K562 (cell line): ENCODE results near the gene E2F1. TPM values are rescaled to one million over a fixed set of nuclear protein-coding genes. Genes with fewer than 3 reads are reported as not detected.

ENCODE experiments used
- ATAC-seq: fragments of 200-7000 bp; cut with Tn5 transposase; 3 replicates; pipeline ENCODE4 v1.9.1; 2020; ENCODE audit warnings: moderate library complexity
- BruUV-seq: library from RNA; stranded (reverse); fragments of 400-500 nt; replicated peaks from 2 replicates; lab custom pipeline; 2021; lab: Mats Ljungman, UMichigan
- CTCF ChIA-PET: fragments of 300-600 bp; formaldehyde crosslinking; extraction: SDS; loops from one replicate; lab custom pipeline; 2021; ENCODE audit warnings: low intra/inter-chr PET ratio; lab: Yijun Ruan, JAX
- POLR2A ChIA-PET: fragments of 300-600, 350-650 bp; sonication (Branson Sonifier 250); formaldehyde crosslinking; extraction: SDS; loops from one replicate; lab custom pipeline; 2021; ENCODE audit warnings: antibody characterized with exemption, inconsistent platforms; lab: Yijun Ruan, JAX
- DNase-seq, 4 experiments: peaks; one replicate each; pipeline versions ENCODE4 v3.0.0 to v3.0.0-alpha.2; 2011 to 2018; ENCODE audit warnings: low spot score in 3 of 4, mixed read lengths in 3 of 4; ENCODE audit errors: extremely low read depth in 1 of 4
- FAIRE-seq: peaks from 2 replicates; lab custom pipeline; 2011; peaks lifted over from hg19 to GRCh38; lab: Jason Lieb, UNC
- H2AFZ ChIP-seq: 2 replicates; pipeline ENCODE4 v1.6.0; 2011; ENCODE audit warnings: low read depth, low read length, control low read depth, inconsistent platforms
- H3K27ac ChIP-seq: fragments of 200-600 bp; 3 replicates; pipeline ENCODE4 v1.8.0; 2011; ENCODE audit warnings: low read depth, mild to moderate bottlenecking, control low read depth, inconsistent platforms, low read length, moderate library complexity, mixed read lengths; ENCODE audit errors: extremely low read depth
- H3K27me3 ChIP-seq, 2 experiments: fragments of 300-600 bp in 1 of 2; 2 replicates in 1 of 2; 3 replicates in 1 of 2; pipeline versions ENCODE4 v1.6.0 to v1.8.0; 2011; ENCODE audit warnings: inconsistent platforms in 2 of 2, low read length in 2 of 2, mild to moderate bottlenecking in 1 of 2, mixed read lengths in 1 of 2, moderate library complexity in 1 of 2; ENCODE audit not compliant: control insufficient read depth in 2 of 2, insufficient read depth in 2 of 2
- H3K36me3 ChIP-seq: fragments of 300-600 bp; 3 replicates; pipeline ENCODE4 v1.8.0; 2011; ENCODE audit warnings: mild to moderate bottlenecking, low read length, inconsistent platforms; ENCODE audit not compliant: control insufficient read depth, insufficient read depth
- H3K4me1 ChIP-seq, 2 experiments: fragments of 200-600 bp in 1 of 2; replicated peaks in 1 of 2; 2 replicates in 1 of 2; 3 replicates in 1 of 2; pipeline versions ENCODE4 v1.5.1 to v1.8.0; 2011; ENCODE audit warnings: inconsistent platforms in 2 of 2, low read length in 2 of 2, mild to moderate bottlenecking in 1 of 2, mixed read lengths in 1 of 2, moderate library complexity in 1 of 2; ENCODE audit not compliant: control insufficient read depth in 2 of 2, insufficient read depth in 2 of 2
- H3K4me2 ChIP-seq: 2 replicates; pipeline ENCODE4 v1.6.1; 2011; ENCODE audit warnings: low read length, control low read depth, inconsistent platforms, mixed read lengths; ENCODE audit not compliant: insufficient read depth
- H3K4me3 ChIP-seq: fragments of 200-600 bp; sonication (generic), shearing (Covaris generic); 2 replicates; pipeline ENCODE4 v1.5.1; 2016; ENCODE audit warnings: control low read depth, inconsistent platforms
- H3K79me2 ChIP-seq: fragments of 200-600 bp; 3 replicates; pipeline ENCODE4 v1.8.0; 2011; ENCODE audit warnings: low read length, inconsistent platforms; ENCODE audit not compliant: control insufficient read depth, insufficient read depth
- H3K9ac ChIP-seq, 2 experiments: 2 replicates each; pipeline versions ENCODE4 v1.6.0 to v1.6.1; 2011; ENCODE audit warnings: low read depth in 2 of 2, low read length in 2 of 2, control low read depth in 1 of 2, inconsistent platforms in 1 of 2, mild to moderate bottlenecking in 1 of 2, mixed read lengths in 1 of 2; ENCODE audit not compliant: insufficient read depth in 1 of 2
- H3K9me1 ChIP-seq: one replicate; pipeline ENCODE4 v1.6.0; 2011; ENCODE audit warnings: inconsistent platforms, mild to moderate bottlenecking, low read length, moderate library complexity; ENCODE audit not compliant: control insufficient read depth, insufficient read depth
- H3K9me3 ChIP-seq: replicated peaks from 2 replicates; pipeline ENCODE4 v1.5.1; 2011; ENCODE audit warnings: low read depth, low read length, inconsistent platforms; ENCODE audit not compliant: control insufficient read depth, insufficient read depth
- H4K20me1 ChIP-seq: replicated peaks from 2 replicates; pipeline ENCODE4 v1.6.1; 2011; ENCODE audit warnings: low read length, inconsistent platforms, mixed read lengths; ENCODE audit not compliant: control insufficient read depth, insufficient read depth
- CREB1 ChIP-seq, 2 experiments: sonication (generic) in 1 of 2; formaldehyde crosslinking in 1 of 2; IDR thresholded peaks; 2 replicates each; pipeline versions ENCODE4 v1.6.1 to v1.8.0; 2012 to 2022; ENCODE audit warnings: inconsistent platforms in 1 of 2, mild to moderate bottlenecking in 1 of 2, missing genetic modification reagents in 1 of 2, moderate library complexity in 1 of 2
- DDX20 ChIP-seq: fragments of 450-650 bp; IDR thresholded peaks from 2 replicates; pipeline ENCODE4 v1.6.1; 2016; ENCODE audit warnings: missing genetic modification characterization, low read depth, mild to moderate bottlenecking, missing compliant biosample characterization, moderate library complexity
- DMBX1 ChIP-seq: fragments of 250-450 bp; sonication (Bioruptor Pico); IDR thresholded peaks from 2 replicates; pipeline ENCODE4 v1.8.0; 2022; ENCODE audit warnings: inconsistent platforms, mild to moderate bottlenecking, moderate library complexity, borderline replicate concordance
- HES1 ChIP-seq: fragments of 450-650 bp; IDR thresholded peaks from 2 replicates; pipeline ENCODE4 v1.6.1; 2016; ENCODE audit warnings: low read depth, mild to moderate bottlenecking, moderate library complexity
- JUND ChIP-seq, 2 experiments: IDR thresholded peaks; 2 replicates in 1 of 2; 3 replicates in 1 of 2; pipeline ENCODE4 v1.6.1; 2011; ENCODE audit warnings: borderline replicate concordance in 2 of 2, low read depth in 2 of 2, low read length in 2 of 2, improper control_type of control experiment in 1 of 2, missing biosample characterization in 1 of 2, missing genetic modification characterization in 1 of 2, missing genetic modification reagents in 1 of 2
- KLF1 ChIP-seq: fragments of 450-650 bp; IDR thresholded peaks from 2 replicates; pipeline ENCODE4 v1.6.1; 2016; ENCODE audit warnings: missing genetic modification characterization, missing compliant biosample characterization
- MTA1 ChIP-seq: fragments of 450-650 bp; IDR thresholded peaks from 2 replicates; pipeline ENCODE4 v1.6.1; 2017; ENCODE audit warnings: borderline replicate concordance
- MTA2 ChIP-seq: fragments of 450-650 bp; IDR thresholded peaks from 2 replicates; pipeline ENCODE4 v1.6.1; 2016; ENCODE audit warnings: low read depth
- PHB2 ChIP-seq: fragments of 450-650 bp; IDR thresholded peaks from 2 replicates; pipeline ENCODE4 v1.6.1; 2017; ENCODE audit warnings: low read depth
- ZNF507 ChIP-seq: conservative IDR thresholded peaks from 2 replicates; pipeline ENCODE4 v1.6.1; 2017; ENCODE audit warnings: missing genetic modification characterization, missing compliant biosample characterization
- ZNF639 ChIP-seq, 2 experiments: fragments of 200-800 bp in 1 of 2; sonication (Bioruptor generic) in 1 of 2; sonication (generic) in 1 of 2; formaldehyde crosslinking in 1 of 2; IDR thresholded peaks in 1 of 2; conservative IDR thresholded peaks in 1 of 2; 2 replicates each; pipeline versions ENCODE4 v1.5.0 to v1.6.1; 2016 to 2020; ENCODE audit warnings: missing compliant biosample characterization in 1 of 2, missing genetic modification characterization in 1 of 2, missing genetic modification reagents in 1 of 2
- ZNF668 ChIP-seq: fragments of 250-450 bp; sonication (Bioruptor Pico); IDR thresholded peaks from 2 replicates; pipeline ENCODE4 v1.8.0; 2022; ENCODE audit warnings: mild to moderate bottlenecking, inconsistent platforms
- WGBS: fragments of 100-300 bp; shearing (Covaris generic); methylation state at CpG from one replicate; pipeline ENCODE4 v1.1.6; 2016; ENCODE audit warnings: low coverage, mixed read lengths; ENCODE audit not compliant: insufficient coverage; ENCODE audit errors: missing lambda C conversion rate; 5-methylcytosine and 5-hydroxymethylcytosine counted together
- in situ Hi-C: fragments of 300-500 bp; cut with MboI; formaldehyde crosslinking; loops from 4 replicates; pipeline ENCODE4 v1.15.0; 2018; ENCODE audit warnings: inconsistent platforms, mixed read lengths
- intact Hi-C: fragments of 100-400 bp; cut with micrococcal nuclease; formaldehyde crosslinking; loops from 2 replicates; pipeline ENCODE4 v1.14.2; 2022
- polyA plus RNA-seq, 8 experiments: library from polyadenylated mRNA; depleted of rRNA in 4 of 8; stranded (reverse) in 5 of 8; unstranded in 3 of 8; fragments of >200 nt; fragmentation: Nextera tagmentation in 2 of 8; fragmentation: Illumina TruSeq in 1 of 8; extraction: Ambion mirVana in 2 of 8; extraction: Trizol in 1 of 8; gene quantifications; 2 replicates each; pipeline versions ENCODE4 v1.2.1 to v1.2.3, GENCODE V29; 2011 to 2014; ENCODE audit warnings: inconsistent platforms in 1 of 8, missing spikeins in 1 of 8
- total RNA-seq, 7 experiments: library from RNA; depleted of rRNA in 6 of 7; stranded (reverse); fragments of >200 nt in 6 of 7; fragmentation: Illumina TruSeq in 2 of 7; extraction: Trizol in 2 of 7; gene quantifications; 2 replicates each; pipeline versions ENCODE4 v1.2.1 to v1.2.3, GENCODE V29; 2011 to 2021; ENCODE audit warnings: low replicate concordance in 1 of 7
- TF ChIP-seq, protein P1 (sequence below): fragments of 250-450 bp; sonication (Bioruptor Pico); IDR thresholded peaks from 2 replicates; pipeline ENCODE4 v1.9.0; 2021; ENCODE audit warnings: mild to moderate bottlenecking
- TF ChIP-seq, protein P2 (sequence below): fragments of 450-650 bp; IDR thresholded peaks from 2 replicates; pipeline ENCODE4 v1.6.1; 2017; ENCODE audit warnings: antibody characterized with exemption, mild to moderate bottlenecking

E2F1 gene
- total and polyA plus RNA-seq, 9 of the 15 experiments (the other 6 are each of a cell fraction or from before 2014, with no cell fraction given), result 0.14 to 30.6 (median 13.1) TPM

DNA sequence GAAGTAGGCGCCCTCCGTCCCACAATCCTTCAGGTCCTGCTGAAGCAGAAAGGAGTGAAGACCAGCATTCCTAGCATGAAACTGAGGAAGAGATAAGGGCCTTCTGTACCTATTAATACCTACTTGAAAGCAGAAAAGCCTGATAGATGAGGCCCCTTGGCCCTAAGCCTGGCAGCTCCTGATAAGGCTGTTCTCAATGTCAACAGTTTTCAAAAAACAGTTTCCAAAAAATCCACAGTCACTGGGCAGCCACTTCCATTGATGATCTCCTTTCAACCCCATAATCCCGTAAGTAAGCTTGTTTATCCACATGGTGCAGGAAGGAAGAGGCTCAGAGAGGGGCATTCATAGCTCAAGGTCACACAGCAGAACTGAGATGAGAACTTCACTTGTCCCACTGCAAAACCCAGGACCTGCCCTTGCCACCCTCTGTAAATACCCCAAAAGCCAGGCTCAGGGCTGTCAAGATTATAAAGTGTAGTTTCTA lies 2.8 kb upstream of the E2F1 start:
- 12% methylated on average over 3 of the region's 3 CpGs for WGBS
- Histone ChIP-seq H3K27me3 (no peaks in the 10 kb centered on the region), H3K4me3 (no peak overlapping the region), H3K27ac (peak overlapping the region; percentile 51), H3K9me1 (no peaks in the 10 kb centered on the region), H3K4me1 (peaks cover 40 to 53% of the 10 kb centered on the region in 2 experiments), H2AFZ (no peak overlapping the region), H3K79me2 (peaks cover 17% of the 10 kb centered on the region), H3K9ac (no peak overlapping the region; a peak in 1 of 4 replicates), H3K4me2 (peak overlapping the region; percentile 56; the same call in 1 of the 2 replicates), H4K20me1 (peaks cover 14% of the 10 kb centered on the region; the same call in 1 of the 2 replicates), H3K36me3 (peaks cover 4% of the 10 kb centered on the region; the same call in 1 of the 3 replicates), H3K9me3 (no peaks in the 10 kb centered on the region)
- intact Hi-C loops, result loop anchor here (5.0 kb wide), 2 partner anchors 43 to 123 kb away; partner anchors contain the start of genes CHMP4B and ZNF341
- ATAC-seq (no peak), DNase-seq (peak; percentile 47 to 84 (median 58)), FAIRE-seq (peak; percentile 85)
- BruUV-seq, result no TSS peak
- CTCF ChIA-PET, result no interaction called here
- in situ Hi-C loops, result no loop called here
- POLR2A ChIA-PET, result interaction anchor here (1.1 to 1.3 kb wide), 2 partner anchors 17 to 71 kb away, joined by 3 read pairs; no protein-coding TSS in a partner anchor
- TF ChIP-seq MTA1 (peak; percentile 61; the same call in 1 of the 2 replicates), DMBX1 (CRISPR knock-in tag) (peak; percentile 67; the same call in 1 of the 2 replicates), JUND (IDR thresholded peaks at IDR 0.05; ENCODE audit: borderline replicate concordance, low read depth, low read length) (peak; percentile 58; the same call in 1 of the 2 replicates), JUND (tag; IDR thresholded peaks at IDR 0.05; ENCODE audit: borderline replicate concordance, low read depth, low read length) (peak; percentile 11; the same call in 1 of the 3 replicates), MTA2 (peak; percentile 83), ZNF507 (tag) (no peak), PHB2 (peak; percentile 63; the same call in 1 of the 2 replicates), HES1 (peak; percentile 76), KLF1 (tag) (no peak), ZNF639 (CRISPR knock-in tag; conservative IDR thresholded peaks at IDR 0.05 in 1 of 2, IDR thresholded peaks at IDR 0.05 in 1 of 2) (peak in 1 of 2 experiments; percentile 75; a peak in 1 of 4 replicates), CREB1 (IDR thresholded peaks at IDR 0.05) (peak; percentile 45; the same call in 1 of the 2 replicates), CREB1 (CRISPR knock-in tag; IDR thresholded peaks at IDR 0.05) (no peak), DDX20 (no peak), ZNF668 (0 out of 2 replicates have a peak, but pooled peaks have one; percentile 15)
- TF ChIP-seq, protein P1, sequence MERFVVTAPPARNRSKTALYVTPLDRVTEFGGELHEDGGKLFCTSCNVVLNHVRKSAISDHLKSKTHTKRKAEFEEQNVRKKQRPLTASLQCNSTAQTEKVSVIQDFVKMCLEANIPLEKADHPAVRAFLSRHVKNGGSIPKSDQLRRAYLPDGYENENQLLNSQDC (CRISPR knock-in tag), result no peak
- TF ChIP-seq, protein P2, sequence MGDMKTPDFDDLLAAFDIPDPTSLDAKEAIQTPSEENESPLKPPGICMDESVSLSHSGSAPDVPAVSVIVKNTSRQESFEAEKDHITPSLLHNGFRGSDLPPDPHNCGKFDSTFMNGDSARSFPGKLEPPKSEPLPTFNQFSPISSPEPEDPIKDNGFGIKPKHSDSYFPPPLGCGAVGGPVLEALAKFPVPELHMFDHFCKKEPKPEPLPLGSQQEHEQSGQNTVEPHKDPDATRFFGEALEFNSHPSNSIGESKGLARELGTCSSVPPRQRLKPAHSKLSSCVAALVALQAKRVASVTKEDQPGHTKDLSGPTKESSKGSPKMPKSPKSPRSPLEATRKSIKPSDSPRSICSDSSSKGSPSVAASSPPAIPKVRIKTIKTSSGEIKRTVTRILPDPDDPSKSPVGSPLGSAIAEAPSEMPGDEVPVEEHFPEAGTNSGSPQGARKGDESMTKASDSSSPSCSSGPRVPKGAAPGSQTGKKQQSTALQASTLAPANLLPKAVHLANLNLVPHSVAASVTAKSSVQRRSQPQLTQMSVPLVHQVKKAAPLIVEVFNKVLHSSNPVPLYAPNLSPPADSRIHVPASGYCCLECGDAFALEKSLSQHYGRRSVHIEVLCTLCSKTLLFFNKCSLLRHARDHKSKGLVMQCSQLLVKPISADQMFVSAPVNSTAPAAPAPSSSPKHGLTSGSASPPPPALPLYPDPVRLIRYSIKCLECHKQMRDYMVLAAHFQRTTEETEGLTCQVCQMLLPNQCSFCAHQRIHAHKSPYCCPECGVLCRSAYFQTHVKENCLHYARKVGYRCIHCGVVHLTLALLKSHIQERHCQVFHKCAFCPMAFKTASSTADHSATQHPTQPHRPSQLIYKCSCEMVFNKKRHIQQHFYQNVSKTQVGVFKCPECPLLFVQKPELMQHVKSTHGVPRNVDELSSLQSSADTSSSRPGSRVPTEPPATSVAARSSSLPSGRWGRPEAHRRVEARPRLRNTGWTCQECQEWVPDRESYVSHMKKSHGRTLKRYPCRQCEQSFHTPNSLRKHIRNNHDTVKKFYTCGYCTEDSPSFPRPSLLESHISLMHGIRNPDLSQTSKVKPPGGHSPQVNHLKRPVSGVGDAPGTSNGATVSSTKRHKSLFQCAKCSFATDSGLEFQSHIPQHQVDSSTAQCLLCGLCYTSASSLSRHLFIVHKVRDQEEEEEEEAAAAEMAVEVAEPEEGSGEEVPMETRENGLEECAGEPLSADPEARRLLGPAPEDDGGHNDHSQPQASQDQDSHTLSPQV, result peak; percentile 51; the same call in 1 of the 2 replicates
